GM23338 (cell line): ENCODE results near the gene ZNFX1. TPM values are rescaled to one million over a fixed set of nuclear protein-coding genes. Genes with fewer than 3 reads are reported as not detected.
A peak's percentile ranks its signal among the peaks of the same experiment; 100 is the strongest.

Experiments used
- ATAC-seq: fragments of 200-7000 bp; cut with Tn5 transposase; 3 replicates; pipeline ENCODE4 v1.9.1; 2020
- DNase-seq: peaks from one replicate; pipeline ENCODE4 v3.0.0-alpha.2; 2015; ENCODE audit warnings: low spot score
- H2AFZ ChIP-seq: fragments of 200-600 bp; sonication (generic); 2 replicates; pipeline ENCODE4 v1.8.0; 2016; ENCODE audit warnings: antibody characterized with exemption, mild to moderate bottlenecking, moderate library complexity
- H3F3A ChIP-seq: fragments of 200-600 bp; sonication (generic); replicated peaks from 2 replicates; pipeline ENCODE4 v1.8.0; 2017; ENCODE audit warnings: antibody characterized with exemption, mixed run types, low read depth
- H3K27ac ChIP-seq: fragments of 200-600 bp; sonication (generic); 2 replicates; pipeline ENCODE4 v1.6.1; 2016; ENCODE audit warnings: low read depth
- H3K27me3 ChIP-seq: fragments of 200-600 bp; sonication (generic); 2 replicates; pipeline ENCODE4 v1.8.0; 2016; ENCODE audit warnings: mild to moderate bottlenecking, mixed run types, moderate library complexity; ENCODE audit not compliant: insufficient read depth
- H3K36me3 ChIP-seq: fragments of 200-600 bp; sonication (generic); 2 replicates; pipeline ENCODE4 v1.8.0; 2016; ENCODE audit warnings: mild to moderate bottlenecking; ENCODE audit not compliant: insufficient read depth
- H3K4me1 ChIP-seq: fragments of 200-600 bp; sonication (generic); 2 replicates; pipeline ENCODE4 v1.8.0; 2016; ENCODE audit warnings: mild to moderate bottlenecking, moderate library complexity; ENCODE audit not compliant: insufficient read depth
- H3K4me2 ChIP-seq: fragments of 200-600 bp; sonication (generic); 2 replicates; pipeline ENCODE4 v1.7.1; 2017; ENCODE audit warnings: mixed run types
- H3K4me3 ChIP-seq: fragments of 200-600 bp; sonication (generic); 2 replicates; pipeline ENCODE4 v1.6.1; 2016; ENCODE audit warnings: mixed run types
- H3K79me2 ChIP-seq: fragments of 200-600 bp; sonication (generic); replicated peaks from 2 replicates; pipeline ENCODE4 v1.8.0; 2017; ENCODE audit warnings: mild to moderate bottlenecking; ENCODE audit not compliant: insufficient read depth
- H3K9me2 ChIP-seq: fragments of 200-600 bp; sonication (generic); 2 replicates; pipeline ENCODE4 v1.8.0; 2017; ENCODE audit not compliant: insufficient read depth
- H4K20me1 ChIP-seq: fragments of 200-600 bp; sonication (generic); replicated peaks from 2 replicates; pipeline ENCODE4 v1.8.0; 2017; ENCODE audit warnings: mild to moderate bottlenecking; ENCODE audit not compliant: insufficient read depth
- H3K27ac Mint-ChIP-seq: 2 replicates; pipeline ENCODE4 v1.8.0; 2020; ENCODE audit warnings: inconsistent platforms, mild to moderate bottlenecking, moderate library complexity, mixed read lengths
- H3K27me3 Mint-ChIP-seq: 3 replicates; pipeline ENCODE4 v1.8.0; 2022; ENCODE audit warnings: low read depth, mild to moderate bottlenecking, moderate library complexity, mixed read lengths, inconsistent platforms; ENCODE audit not compliant: insufficient read depth, poor library complexity
- H3K36me3 Mint-ChIP-seq: 3 replicates; pipeline ENCODE4 v1.8.0; 2021; ENCODE audit warnings: low read depth, mild to moderate bottlenecking, inconsistent platforms, moderate library complexity, mixed read lengths
- H3K4me1 Mint-ChIP-seq: 3 replicates; pipeline ENCODE4 v1.8.0; 2020; ENCODE audit warnings: mild to moderate bottlenecking, inconsistent platforms, mixed read lengths
- H3K4me3 Mint-ChIP-seq: 3 replicates; pipeline ENCODE4 v1.8.0; 2021; ENCODE audit warnings: moderate library complexity, mild to moderate bottlenecking, inconsistent platforms, mixed read lengths
- H3K9me3 Mint-ChIP-seq: 3 replicates; pipeline ENCODE4 v1.8.0; 2020; ENCODE audit warnings: moderate library complexity, mild to moderate bottlenecking, inconsistent platforms, mixed read lengths
- CREB1 ChIP-seq: fragments of 250-450 bp; sonication (Bioruptor Pico); IDR thresholded peaks from 2 replicates; pipeline ENCODE4 v1.5.0; 2020; ENCODE audit warnings: low read depth, mild to moderate bottlenecking, moderate library complexity
- EZH2 ChIP-seq: fragments of 200-600 bp; sonication (generic); IDR thresholded peaks from one replicate; pipeline ENCODE4 v1.8.0; 2017; ENCODE audit warnings: antibody characterized with exemption, mild to moderate bottlenecking, low read depth; ENCODE audit not compliant: unreplicated experiment
- EZH2phosphoT487 ChIP-seq: fragments of 200-600 bp; sonication (generic); IDR thresholded peaks from one replicate; pipeline ENCODE4 v1.8.1; 2018; ENCODE audit warnings: antibody characterized with exemption; ENCODE audit not compliant: unreplicated experiment
- JUNB ChIP-seq: IDR thresholded peaks from one replicate; pipeline ENCODE4 v1.6.1; 2016; ENCODE audit warnings: antibody characterized with exemption; ENCODE audit not compliant: unreplicated experiment
- NANOG ChIP-seq: IDR thresholded peaks from 2 replicates; pipeline ENCODE4 v1.6.1; 2016; ENCODE audit warnings: antibody characterized with exemption, borderline replicate concordance
- POLR2AphosphoS5 ChIP-seq: IDR thresholded peaks from 2 replicates; pipeline ENCODE4 v1.6.1; 2016; ENCODE audit warnings: antibody characterized with exemption, low read depth
- STAT1 ChIP-seq: IDR thresholded peaks from one replicate; pipeline ENCODE4 v1.6.1; 2016; ENCODE audit warnings: antibody characterized with exemption; ENCODE audit not compliant: unreplicated experiment
- ZNF114 ChIP-seq: fragments of 250-450 bp; sonication (Bioruptor Pico); IDR thresholded peaks from 2 replicates; pipeline ENCODE4 v1.5.0; 2020; ENCODE audit warnings: mild to moderate bottlenecking, moderate library complexity
- ZNF331 ChIP-seq: fragments of 250-450 bp; sonication (Bioruptor Pico); IDR thresholded peaks from 2 replicates; pipeline ENCODE4 v1.5.0; 2020; ENCODE audit warnings: low read depth, mild to moderate bottlenecking, moderate library complexity
- polyA plus RNA-seq: library from polyadenylated mRNA; unstranded; fragments of >200 nt; fragmentation: Nextera tagmentation; extraction: Ambion mirVana; gene quantifications from 2 replicates; pipeline ENCODE4 v1.2.1, GENCODE V29; 2016
- total RNA-seq: library from RNA; depleted of rRNA; stranded (reverse); fragments of >200 nt; shearing (Covaris generic); gene quantifications from 2 replicates; pipeline ENCODE4 v1.2.3, GENCODE V29; 2014
- TF ChIP-seq, protein P1 (sequence below), 2 experiments: fragments of 200-600 bp in 1 of 2; sonication (generic) in 1 of 2; conservative IDR thresholded peaks; 2 replicates each; pipeline versions ENCODE4 v1.5.1 to v1.6.1; 2016 to 2017; ENCODE audit warnings: antibody characterized with exemption in 2 of 2, low read depth in 2 of 2, mild to moderate bottlenecking in 2 of 2, moderate library complexity in 1 of 2
- TF ChIP-seq, protein P2 (sequence below): IDR thresholded peaks from 2 replicates; pipeline ENCODE4 v1.6.1; 2016; ENCODE audit warnings: antibody characterized with exemption
- TF ChIP-seq, protein P3 (sequence below): IDR thresholded peaks from one replicate; pipeline ENCODE4 v1.6.1; 2018; ENCODE audit warnings: antibody characterized with exemption; ENCODE audit not compliant: unreplicated experiment
- TF ChIP-seq, protein P4 (sequence below): fragments of 250-450 bp; sonication (Bioruptor Pico); IDR thresholded peaks from 2 replicates; pipeline ENCODE4 v1.5.0; 2020; ENCODE audit warnings: mild to moderate bottlenecking, moderate library complexity

The ZNFX1 gene
- total and polyA plus RNA-seq, 2 experiments from 2014 or later = 6.1 to 12.1 TPM

DNA sequence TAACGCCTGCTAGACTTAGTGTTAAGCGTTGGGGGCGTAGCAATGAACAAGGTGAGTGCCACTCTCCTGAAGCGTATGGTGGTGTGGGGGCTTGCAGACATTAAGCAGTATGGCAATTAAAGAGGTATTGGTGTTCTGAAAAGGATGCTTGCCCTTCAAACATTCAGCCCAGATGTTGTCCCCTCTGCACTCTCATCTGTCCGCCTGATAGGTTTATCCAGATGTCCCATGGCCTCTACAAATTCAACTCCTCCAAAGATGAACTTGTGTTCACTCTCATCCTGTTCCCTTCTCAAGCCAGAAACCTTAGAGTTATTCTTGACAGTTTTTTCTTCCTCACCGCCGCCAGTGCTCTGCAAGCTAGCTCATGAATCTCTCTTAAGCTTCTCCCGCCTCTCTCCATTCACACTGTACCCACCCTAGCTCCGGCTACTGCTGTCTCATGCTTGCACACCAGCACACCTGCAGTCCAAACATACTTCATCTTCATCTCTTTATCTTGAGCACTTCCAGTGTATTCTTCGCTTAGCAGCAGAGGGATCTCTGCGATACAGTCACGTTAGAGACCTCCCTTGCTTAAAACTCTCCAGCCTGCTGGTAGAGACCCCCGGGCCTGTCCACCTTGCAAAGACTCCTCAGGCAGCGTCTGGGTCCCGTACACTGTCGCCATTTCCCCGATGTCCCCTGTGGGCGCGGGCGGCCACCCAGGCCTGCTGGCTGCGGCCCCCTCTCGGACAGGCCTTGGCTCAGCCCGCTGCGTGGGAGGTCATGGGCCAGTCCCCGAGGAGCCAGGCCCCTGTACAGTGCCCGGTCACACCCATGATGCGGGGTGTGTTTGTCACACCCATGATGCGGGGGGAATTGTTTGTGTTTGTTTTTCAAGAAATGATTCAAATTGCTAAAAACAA lies 57.7 kb downstream of the ZNFX1 start:
- H3K27ac ChIP-seq = peak overlapping the region; percentile 51
- H3K4me3 ChIP-seq = peak overlapping the region; percentile 75
- Mint-ChIP-seq H3K4me3 (peak overlapping the region; percentile 93), H3K27me3 (peaks cover 9% of the 10 kb centered on the region), H3K27ac (peak overlapping the region; percentile 96), H3K9me3 (peaks cover 3% of the 10 kb centered on the region; the same call in 2 of the 3 replicates), H3K4me1 (peaks cover 14% of the 10 kb centered on the region), H3K36me3 (peaks cover 44% of the 10 kb centered on the region)
- no peaks in the 10 kb centered on the region for H3K9me2 ChIP-seq
- peak overlapping the region; percentile 95 for H3K4me2 ChIP-seq
- no peak for ATAC-seq
- H3K4me1 ChIP-seq = peaks cover 8% of the 10 kb centered on the region
- no peaks in the 10 kb centered on the region for H3F3A ChIP-seq
- H2AFZ ChIP-seq = peak overlapping the region; percentile 78
- H3K79me2 ChIP-seq = peaks cover 20% of the 10 kb centered on the region
- TF ChIP-seq NANOG (no peak), STAT1 (no peak), EZH2 (no peak), ZNF331 (CRISPR knock-in tag) (no peak), CREB1 (CRISPR knock-in tag) (no peak), POLR2AphosphoS5 (no peak), ZNF114 (CRISPR knock-in tag) (no peak), JUNB (no peak), EZH2phosphoT487 (no peak)
- TF ChIP-seq, protein P1, sequence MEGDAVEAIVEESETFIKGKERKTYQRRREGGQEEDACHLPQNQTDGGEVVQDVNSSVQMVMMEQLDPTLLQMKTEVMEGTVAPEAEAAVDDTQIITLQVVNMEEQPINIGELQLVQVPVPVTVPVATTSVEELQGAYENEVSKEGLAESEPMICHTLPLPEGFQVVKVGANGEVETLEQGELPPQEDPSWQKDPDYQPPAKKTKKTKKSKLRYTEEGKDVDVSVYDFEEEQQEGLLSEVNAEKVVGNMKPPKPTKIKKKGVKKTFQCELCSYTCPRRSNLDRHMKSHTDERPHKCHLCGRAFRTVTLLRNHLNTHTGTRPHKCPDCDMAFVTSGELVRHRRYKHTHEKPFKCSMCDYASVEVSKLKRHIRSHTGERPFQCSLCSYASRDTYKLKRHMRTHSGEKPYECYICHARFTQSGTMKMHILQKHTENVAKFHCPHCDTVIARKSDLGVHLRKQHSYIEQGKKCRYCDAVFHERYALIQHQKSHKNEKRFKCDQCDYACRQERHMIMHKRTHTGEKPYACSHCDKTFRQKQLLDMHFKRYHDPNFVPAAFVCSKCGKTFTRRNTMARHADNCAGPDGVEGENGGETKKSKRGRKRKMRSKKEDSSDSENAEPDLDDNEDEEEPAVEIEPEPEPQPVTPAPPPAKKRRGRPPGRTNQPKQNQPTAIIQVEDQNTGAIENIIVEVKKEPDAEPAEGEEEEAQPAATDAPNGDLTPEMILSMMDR (conservative IDR thresholded peaks at IDR 0.05; ENCODE audit: low read depth in 2 of 2) = no peak
- TF ChIP-seq, protein P2, sequence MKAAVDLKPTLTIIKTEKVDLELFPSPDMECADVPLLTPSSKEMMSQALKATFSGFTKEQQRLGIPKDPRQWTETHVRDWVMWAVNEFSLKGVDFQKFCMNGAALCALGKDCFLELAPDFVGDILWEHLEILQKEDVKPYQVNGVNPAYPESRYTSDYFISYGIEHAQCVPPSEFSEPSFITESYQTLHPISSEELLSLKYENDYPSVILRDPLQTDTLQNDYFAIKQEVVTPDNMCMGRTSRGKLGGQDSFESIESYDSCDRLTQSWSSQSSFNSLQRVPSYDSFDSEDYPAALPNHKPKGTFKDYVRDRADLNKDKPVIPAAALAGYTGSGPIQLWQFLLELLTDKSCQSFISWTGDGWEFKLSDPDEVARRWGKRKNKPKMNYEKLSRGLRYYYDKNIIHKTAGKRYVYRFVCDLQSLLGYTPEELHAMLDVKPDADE = no peak
- TF ChIP-seq, protein P3, sequence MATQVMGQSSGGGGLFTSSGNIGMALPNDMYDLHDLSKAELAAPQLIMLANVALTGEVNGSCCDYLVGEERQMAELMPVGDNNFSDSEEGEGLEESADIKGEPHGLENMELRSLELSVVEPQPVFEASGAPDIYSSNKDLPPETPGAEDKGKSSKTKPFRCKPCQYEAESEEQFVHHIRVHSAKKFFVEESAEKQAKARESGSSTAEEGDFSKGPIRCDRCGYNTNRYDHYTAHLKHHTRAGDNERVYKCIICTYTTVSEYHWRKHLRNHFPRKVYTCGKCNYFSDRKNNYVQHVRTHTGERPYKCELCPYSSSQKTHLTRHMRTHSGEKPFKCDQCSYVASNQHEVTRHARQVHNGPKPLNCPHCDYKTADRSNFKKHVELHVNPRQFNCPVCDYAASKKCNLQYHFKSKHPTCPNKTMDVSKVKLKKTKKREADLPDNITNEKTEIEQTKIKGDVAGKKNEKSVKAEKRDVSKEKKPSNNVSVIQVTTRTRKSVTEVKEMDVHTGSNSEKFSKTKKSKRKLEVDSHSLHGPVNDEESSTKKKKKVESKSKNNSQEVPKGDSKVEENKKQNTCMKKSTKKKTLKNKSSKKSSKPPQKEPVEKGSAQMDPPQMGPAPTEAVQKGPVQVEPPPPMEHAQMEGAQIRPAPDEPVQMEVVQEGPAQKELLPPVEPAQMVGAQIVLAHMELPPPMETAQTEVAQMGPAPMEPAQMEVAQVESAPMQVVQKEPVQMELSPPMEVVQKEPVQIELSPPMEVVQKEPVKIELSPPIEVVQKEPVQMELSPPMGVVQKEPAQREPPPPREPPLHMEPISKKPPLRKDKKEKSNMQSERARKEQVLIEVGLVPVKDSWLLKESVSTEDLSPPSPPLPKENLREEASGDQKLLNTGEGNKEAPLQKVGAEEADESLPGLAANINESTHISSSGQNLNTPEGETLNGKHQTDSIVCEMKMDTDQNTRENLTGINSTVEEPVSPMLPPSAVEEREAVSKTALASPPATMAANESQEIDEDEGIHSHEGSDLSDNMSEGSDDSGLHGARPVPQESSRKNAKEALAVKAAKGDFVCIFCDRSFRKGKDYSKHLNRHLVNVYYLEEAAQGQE = no peak
- TF ChIP-seq, protein P4, sequence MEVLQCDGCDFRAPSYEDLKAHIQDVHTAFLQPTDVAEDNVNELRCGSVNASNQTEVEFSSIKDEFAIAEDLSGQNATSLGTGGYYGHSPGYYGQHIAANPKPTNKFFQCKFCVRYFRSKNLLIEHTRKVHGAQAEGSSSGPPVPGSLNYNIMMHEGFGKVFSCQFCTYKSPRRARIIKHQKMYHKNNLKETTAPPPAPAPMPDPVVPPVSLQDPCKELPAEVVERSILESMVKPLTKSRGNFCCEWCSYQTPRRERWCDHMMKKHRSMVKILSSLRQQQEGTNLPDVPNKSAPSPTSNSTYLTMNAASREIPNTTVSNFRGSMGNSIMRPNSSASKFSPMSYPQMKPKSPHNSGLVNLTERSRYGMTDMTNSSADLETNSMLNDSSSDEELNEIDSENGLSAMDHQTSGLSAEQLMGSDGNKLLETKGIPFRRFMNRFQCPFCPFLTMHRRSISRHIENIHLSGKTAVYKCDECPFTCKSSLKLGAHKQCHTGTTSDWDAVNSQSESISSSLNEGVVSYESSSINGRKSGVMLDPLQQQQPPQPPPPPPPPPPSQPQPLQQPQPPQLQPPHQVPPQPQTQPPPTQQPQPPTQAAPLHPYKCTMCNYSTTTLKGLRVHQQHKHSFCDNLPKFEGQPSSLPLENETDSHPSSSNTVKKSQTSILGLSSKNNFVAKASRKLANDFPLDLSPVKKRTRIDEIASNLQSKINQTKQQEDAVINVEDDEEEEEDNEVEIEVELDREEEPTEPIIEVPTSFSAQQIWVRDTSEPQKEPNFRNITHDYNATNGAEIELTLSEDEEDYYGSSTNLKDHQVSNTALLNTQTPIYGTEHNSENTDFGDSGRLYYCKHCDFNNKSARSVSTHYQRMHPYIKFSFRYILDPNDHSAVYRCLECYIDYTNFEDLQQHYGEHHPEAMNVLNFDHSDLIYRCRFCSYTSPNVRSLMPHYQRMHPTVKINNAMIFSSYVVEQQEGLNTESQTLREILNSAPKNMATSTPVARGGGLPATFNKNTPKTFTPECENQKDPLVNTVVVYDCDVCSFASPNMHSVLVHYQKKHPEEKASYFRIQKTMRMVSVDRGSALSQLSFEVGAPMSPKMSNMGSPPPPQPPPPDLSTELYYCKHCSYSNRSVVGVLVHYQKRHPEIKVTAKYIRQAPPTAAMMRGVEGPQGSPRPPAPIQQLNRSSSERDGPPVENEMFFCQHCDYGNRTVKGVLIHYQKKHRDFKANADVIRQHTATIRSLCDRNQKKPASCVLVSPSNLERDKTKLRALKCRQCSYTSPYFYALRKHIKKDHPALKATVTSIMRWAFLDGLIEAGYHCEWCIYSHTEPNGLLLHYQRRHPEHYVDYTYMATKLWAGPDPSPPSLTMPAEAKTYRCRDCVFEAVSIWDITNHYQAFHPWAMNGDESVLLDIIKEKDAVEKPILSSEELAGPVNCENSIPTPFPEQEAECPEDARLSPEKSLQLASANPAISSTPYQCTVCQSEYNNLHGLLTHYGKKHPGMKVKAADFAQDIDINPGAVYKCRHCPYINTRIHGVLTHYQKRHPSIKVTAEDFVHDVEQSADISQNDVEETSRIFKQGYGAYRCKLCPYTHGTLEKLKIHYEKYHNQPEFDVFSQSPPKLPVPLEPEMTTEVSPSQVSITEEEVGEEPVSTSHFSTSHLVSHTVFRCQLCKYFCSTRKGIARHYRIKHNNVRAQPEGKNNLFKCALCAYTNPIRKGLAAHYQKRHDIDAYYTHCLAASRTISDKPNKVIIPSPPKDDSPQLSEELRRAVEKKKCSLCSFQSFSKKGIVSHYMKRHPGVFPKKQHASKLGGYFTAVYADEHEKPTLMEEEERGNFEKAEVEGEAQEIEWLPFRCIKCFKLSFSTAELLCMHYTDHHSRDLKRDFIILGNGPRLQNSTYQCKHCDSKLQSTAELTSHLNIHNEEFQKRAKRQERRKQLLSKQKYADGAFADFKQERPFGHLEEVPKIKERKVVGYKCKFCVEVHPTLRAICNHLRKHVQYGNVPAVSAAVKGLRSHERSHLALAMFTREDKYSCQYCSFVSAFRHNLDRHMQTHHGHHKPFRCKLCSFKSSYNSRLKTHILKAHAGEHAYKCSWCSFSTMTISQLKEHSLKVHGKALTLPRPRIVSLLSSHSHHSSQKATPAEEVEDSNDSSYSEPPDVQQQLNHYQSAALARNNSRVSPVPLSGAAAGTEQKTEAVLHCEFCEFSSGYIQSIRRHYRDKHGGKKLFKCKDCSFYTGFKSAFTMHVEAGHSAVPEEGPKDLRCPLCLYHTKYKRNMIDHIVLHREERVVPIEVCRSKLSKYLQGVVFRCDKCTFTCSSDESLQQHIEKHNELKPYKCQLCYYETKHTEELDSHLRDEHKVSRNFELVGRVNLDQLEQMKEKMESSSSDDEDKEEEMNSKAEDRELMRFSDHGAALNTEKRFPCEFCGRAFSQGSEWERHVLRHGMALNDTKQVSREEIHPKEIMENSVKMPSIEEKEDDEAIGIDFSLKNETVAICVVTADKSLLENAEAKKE (CRISPR knock-in tag) = no peak
- peaks cover 28% of the 10 kb centered on the region for H3K36me3 ChIP-seq
- no peaks in the 10 kb centered on the region for H3K27me3 ChIP-seq
- DNase-seq = no peak
- 0 out of 2 replicates have a peak, but pooled peaks cover 12% of the 10 kb centered on the region for H4K20me1 ChIP-seq
